HG03045 (cell line): ENCODE results near the gene DNAJA4.

Experiments
- ATAC-seq: cut with Tn5 transposase; IDR thresholded peaks from one replicate; pipeline ENCODE4 v1.9.1; 2021; ENCODE audit warnings: mild to moderate bottlenecking, moderate library complexity; ENCODE audit not compliant: unreplicated experiment

The DNAJA4 gene

DNA sequence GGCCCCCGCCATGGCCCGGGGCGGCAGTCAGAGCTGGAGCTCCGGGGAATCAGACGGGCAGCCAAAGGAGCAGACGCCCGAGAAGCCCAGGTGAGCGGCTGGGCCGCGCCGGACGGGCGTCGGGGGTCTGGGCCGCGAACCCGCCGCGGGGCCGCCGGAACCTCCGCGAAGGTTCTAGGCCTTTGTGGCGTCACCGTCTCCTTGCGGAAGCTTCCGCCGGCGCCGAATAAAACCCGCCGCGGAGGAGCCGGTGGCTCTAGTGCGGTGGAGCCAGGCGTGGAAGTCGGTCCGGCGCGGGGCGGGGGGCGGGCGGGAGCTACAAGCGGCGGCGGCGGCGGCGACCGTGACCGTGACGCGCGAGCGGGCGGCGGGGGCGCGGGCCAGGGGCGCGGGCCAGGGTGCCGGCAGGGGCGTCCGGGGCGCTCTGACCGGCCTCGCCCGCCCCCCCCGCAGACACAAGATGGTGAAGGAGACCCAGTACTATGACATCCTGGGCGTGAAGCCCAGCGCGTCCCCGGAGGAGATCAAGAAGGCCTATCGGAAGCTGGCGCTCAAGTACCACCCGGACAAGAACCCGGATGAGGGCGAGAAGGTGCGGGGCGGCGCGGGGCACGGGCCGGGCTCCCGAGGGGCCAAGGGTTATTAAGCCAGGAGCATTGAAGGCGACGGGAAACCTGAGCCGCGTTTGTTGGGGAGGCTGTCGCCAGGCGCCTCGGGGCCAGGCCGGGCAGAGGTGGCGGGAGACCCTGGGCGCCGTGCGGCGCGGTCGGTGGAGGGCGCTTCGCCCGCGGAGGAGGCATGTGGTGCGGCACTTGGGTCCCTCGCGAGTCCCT, at the start of gene DNAJA4:
TSS of gene DNAJA4 (plus strand) at position 259 of the 833 bp plus-strand sequence. CDS start at position 461, 202 bp downstream.
- no peak for ATAC-seq

- ATAC-seq = no peak
These were observed 47.9 kb upstream of the DNAJA4 start for GRCh38 chr15:78216276-78217104.

DNA sequence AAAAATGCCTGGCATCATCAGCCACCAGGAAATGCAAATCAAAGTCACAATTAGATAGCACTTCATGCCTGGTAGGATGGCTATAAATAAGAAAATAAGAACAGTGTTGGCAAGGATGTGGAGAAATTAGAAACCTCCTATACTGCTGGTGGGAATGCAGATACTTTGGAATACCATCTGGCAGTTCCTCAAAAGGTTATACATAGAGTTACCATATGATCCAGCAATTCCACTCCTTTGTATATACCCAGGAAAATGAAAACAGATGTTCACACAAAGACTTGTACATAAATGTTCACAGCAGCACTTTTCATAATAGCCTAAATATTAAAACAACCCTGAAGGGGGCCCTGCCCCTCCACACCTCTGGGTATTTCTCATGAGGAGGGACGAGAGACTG, 43.6 kb upstream of the DNAJA4 start:
- ATAC-seq = no peak

DNA sequence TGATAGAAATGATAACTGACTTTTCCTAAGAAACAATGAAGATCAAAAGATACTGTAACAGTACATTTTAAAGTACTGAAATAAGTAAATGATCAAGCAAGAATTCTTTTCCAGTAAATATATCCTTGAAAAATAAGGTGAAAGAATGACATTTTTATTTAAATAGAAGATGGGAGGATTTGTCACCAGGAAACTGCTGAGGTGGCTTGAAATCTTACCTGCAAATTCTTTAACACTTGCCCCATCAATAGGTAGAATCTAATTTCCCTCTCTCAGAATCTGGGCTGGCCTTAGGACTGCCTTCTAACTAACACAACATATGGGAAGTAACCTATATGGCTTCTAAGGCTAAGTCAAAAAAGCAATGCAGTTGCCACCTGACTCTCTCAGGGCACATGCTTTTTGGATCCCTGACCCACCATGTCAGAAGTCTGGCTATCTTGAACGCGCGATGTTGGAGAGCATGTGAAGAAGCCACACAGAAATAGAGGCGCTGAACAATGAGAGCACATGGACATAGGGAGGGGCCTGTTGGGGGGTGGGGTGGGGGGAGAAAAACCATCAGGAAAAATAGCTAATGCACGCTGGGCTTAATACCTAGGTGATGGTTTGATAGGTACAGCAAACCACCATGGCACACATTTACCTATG, 41.5 kb upstream of the DNAJA4 start:
- no peak for ATAC-seq

DNA sequence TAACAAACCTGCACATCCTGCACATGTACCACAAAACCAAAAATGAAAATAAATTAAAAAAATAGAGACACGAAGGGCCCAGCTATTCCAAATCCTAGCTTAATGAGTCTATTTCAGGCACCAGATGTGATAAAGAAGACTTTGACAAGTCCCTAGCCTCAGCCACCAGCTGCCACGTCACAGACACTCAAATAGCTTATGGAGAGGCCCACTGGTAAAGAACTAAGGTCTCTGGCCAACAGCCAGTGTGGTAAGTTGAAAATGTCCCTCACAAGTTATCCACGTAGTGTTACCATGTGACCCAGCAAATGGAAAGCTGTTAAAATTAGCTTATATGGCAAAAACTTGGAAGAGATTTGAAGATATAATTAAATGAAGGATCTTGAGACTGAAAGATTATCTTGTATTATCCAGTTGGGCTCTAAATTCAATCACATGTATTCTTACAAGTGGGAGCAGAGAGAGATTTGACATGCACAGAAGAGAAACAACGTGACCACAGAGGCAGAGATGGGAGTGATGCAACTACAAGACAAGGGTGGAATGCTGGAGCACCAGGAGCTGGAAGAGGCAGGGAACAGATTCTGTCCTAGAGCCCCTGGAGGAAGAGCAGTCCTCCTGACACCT, 40.9 kb upstream of the DNAJA4 start:
- no peak for ATAC-seq

DNA sequence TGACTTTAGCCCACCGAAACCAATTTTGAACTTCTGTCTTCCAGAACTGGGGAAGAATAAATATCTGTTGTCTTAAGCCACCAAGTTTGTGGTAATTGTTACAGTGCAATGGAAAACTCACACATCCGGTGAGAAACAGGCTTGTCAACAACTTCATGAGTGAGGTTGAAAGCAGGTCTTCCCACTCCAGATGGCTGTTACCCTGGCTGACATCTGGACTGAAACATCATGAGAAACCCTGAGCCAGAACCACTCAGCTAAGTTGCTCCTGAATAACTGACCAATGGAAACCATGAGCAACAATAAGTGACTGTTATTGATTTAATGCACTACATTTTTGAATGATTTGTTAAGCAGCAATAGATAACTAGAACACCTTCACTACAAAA, 40.3 kb upstream of the DNAJA4 start:
- ATAC-seq = no peak

DNA sequence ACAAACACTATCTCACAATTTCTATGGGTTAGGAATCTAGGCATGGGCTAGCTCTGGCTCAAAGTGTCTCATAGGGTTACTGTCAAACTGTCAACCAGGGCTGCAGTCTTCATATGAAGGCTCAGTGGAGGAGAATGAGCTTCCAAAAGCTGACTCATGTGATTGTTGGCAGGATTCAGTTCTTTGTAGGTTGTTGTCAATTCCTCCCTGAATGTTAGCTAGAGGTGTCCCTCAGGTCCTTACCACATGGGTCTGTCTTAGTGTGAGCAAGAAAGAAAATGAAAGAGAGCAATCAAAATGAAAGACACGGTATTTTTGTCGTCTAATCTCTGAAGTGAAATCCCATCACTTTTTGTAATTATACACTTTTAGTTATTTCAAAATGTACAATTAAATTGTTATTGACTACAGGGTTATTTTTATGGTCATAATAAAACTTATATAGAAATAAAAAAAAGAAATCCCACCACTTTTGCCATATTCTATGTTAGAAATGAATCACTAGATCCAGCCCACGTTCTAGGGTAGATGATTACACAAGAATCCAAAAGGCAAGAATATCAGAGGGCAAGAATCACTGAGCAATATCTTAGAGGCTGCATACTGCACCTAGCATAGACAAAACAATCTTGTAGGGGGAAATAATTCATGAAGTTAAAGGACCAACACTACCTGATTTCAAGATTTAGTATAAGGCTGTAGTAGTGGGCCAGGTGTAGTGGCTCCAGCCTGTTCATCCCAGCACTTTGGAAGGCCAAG, 38.4 kb upstream of the DNAJA4 start:
- no peak for ATAC-seq

GRCh38 chr15:78228356-78228996, 35.9 kb upstream of the DNAJA4 start:
- ATAC-seq = no peak

GRCh38 chr15:78229431-78230406, 34.6 kb upstream of the DNAJA4 start:
- ATAC-seq = no peak

- ATAC-seq = no peak
These were observed 31.4 kb upstream of the DNAJA4 start for GRCh38 chr15:78232951-78233350.

DNA sequence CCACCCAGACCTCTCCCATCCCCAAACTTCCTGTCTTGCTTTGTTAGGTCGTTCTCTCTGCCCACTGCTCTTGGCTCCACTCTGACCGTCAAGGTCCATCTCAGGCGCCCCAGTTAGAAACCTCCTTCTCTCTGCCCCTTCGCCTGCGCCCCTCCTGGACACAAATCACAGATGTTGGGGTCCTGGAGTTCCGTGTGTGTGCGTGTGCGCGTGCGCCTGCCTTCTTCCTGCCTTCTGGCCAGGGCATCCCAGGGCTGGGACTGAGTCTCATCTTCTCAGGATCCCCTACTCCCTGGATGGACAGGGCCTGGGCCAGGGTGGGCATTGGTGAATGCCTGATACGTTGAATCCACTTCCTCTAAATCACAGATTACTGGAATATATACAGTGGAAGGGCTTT, 30.9 kb upstream of the DNAJA4 start:
- ATAC-seq = no peak

DNA sequence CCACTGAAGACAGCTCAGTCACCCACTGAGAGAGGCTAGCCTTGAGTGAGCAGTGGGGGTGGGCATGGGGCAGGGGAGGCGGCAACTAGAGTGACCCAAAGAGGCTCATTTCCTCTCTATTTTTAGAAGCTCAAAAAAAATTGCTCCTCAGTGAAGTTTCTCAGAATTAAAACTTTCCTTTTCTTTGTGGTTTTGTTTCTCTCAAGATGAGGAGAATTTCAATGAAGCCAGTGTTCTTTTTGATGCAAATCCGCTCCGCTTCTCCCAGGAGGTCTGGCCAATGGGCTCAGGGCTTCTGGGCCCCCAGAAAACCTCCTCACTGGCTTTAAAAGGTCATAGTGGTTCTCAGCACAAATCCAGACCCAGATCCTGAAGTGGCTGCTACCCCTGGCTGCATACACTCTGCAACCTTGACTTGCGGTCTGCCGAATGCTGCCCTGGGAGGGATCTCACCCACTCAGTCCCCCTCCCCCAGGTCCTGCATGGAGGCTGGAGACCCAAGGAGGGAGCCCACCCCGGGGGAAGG, 29.8 kb upstream of the DNAJA4 start, which contains the start of gene ACSBG1:
TSS of gene ACSBG1 (minus strand) at position 51 of the 526 bp plus-strand sequence. CDS start 64 bp downstream, outside the sequence.
- ATAC-seq = no peak

DNA sequence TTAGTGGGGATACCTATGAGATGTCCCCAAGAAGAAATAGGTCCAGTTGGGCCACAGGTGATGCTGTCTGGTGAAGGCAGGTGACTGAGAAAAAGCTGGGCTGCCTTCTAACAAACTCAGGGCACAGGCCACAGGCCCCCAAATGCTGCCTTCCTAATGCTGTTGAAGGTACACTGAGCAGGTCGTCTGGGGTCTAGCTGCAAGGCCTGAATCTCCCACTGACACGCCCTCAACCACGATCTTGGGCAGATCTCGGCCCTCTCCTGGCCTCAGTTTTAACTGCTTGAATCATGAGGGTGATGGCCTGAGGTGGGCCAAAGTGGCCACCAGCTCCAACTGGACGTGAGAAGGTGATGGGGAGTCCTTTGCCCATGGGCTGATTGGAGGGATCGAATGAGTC, 27.9 kb upstream of the DNAJA4 start:
- no peak for ATAC-seq

GRCh38 chr15:78237146-78237545, 27.2 kb upstream of the DNAJA4 start:
- ATAC-seq = no peak

- no peak for ATAC-seq
These were observed 24.6 kb upstream of the DNAJA4 start for GRCh38 chr15:78239811-78240210.

DNA sequence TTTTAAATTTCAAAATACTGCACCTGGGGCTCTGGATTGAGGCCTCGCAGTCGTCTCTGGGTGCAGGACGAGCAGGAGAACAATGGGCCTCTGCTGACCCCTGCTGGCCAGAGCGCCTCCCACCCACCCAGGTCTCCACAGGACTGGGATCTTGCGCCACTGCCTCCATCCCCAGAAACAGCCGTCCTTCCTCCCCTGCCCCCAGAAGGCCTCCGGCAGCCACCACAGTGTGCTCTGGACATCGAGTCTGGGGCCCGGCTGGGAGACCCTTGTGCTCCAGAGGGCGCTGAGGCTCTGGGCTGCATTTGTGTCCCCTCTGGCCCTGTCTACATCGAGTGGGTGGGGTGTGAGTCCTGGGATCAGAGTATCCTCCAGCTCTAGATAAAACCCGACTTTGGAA, 23.3 kb upstream of the DNAJA4 start:
- ATAC-seq = no peak

- no peak for ATAC-seq
These were observed 22.2 kb upstream of the DNAJA4 start for GRCh38 chr15:78242128-78242527.

- ATAC-seq = no peak
These were observed 21.3 kb upstream of the DNAJA4 start for GRCh38 chr15:78243058-78243457.
